Cerebellar nuclear complex (tissue), 1 donor: Measurements from ENCODE around the gene TRIM44.

Experiments used
- DNase-seq, 2 experiments: peaks; one replicate each; lab custom pipeline; 2025; lab: John Stamatoyannopoulos, UW

Gene TRIM44

DNA sequence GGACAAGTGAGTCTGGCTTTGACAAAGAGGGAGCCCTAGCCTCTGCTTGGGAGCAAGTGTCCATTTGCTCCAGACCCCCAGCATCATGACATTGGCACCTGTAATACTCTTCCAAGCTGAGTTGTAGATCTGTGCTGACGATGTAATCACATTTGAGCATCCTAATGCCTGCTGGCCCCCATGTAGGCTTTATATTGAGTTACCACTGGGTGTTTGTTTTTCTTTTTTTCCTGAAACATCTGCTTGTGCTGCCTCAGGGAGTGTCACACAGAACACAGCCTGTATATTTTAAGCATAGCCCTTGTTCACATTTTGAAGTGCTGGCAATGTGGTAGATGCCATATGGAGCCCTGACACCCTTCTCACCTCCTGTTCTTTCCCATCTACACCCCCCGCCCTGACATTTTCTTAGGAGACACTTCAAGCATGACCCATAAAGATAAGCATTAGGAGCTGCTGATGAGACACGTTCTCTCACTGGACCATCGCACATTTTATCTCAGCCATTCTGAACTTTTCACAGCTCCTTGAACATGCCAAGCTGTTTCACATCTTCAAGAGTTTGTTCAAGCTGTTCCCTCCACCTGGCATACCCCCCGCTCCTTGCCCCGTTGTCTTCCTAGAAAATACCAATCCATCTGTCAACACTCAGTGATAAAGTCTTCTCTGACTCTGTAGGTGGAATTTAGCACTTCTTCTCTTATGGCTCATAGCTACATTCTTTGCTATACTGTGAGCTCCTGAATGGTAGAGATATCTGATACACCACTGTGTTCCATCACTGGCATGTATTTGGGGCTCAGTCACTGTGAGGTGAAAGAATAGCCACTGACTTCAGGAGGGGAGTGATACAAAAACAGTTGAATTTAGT, 128.7 kb downstream of the TRIM44 start:
- DNase-seq, result no peak

DNA sequence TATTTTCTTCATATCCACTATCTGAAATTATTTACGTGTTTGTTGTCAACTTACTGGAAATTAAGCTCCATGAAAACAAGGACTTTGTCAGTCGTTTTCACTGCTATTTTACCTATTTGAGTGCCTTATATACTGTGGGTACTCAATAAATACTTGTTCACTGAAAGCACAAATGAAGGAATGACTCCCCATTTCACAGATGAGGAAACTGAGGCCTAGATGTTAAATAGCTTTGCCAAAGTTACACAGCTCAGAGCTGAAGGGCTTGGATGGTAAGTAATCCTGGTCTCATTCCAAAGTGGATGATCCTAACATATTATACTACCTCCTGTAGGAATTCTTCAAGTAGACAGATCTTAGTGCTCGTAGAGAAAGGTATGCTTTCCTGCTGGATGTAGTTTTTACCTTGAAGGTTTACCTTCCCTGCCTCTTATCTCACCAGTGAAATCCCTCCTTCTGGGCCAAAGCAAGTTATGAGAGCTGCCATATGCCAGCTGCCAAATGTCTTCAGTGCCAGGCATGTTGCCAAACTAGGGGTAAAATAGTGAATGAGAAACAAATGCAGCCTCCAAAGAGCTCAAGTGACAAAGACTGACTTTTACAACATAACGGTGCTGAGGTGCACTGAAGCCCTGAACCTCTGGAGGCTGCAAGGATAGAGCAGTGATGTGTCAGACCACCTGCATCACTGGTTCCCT, 129.7 kb downstream of the TRIM44 start:
- DNase-seq, result peak; percentile 17 to 46

DNA sequence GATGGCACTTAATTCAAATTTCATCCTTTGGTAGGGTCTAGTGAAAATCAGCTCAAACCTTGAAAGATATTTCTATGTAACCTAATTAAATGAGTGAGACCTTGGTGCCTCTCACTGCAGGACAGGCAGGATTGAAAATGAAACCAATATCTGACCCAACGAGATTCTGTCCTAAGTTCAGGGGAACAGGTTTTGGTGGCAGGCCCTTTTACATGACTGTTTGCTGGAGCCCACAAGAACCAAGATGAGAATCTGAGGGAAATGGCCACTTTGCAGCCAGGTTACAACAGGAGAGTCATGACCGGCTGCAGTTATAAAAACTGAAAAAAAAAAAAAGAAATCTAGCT, 130.2 kb downstream of the TRIM44 start:
- no peak for DNase-seq

DNA sequence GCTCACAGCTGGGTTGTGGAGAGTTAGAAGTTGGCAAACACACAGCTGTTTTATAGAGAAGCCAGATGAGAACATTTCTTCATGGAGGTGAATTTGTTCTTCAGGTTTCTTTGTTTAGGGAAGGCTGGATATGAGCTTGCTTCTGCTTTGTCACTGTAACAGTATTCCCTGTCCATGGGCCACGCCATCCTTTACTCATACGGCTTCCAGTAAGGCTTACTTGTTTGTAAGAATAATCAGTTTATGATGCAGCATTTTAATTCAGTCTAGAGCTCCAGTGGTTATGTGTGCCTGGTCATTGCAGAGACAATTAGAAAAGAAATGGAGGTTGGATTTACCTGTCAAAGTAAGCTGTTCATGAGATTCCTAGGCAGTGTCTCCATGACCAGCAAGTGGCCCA, 131.8 kb downstream of the TRIM44 start:
- no peak for DNase-seq

DNA sequence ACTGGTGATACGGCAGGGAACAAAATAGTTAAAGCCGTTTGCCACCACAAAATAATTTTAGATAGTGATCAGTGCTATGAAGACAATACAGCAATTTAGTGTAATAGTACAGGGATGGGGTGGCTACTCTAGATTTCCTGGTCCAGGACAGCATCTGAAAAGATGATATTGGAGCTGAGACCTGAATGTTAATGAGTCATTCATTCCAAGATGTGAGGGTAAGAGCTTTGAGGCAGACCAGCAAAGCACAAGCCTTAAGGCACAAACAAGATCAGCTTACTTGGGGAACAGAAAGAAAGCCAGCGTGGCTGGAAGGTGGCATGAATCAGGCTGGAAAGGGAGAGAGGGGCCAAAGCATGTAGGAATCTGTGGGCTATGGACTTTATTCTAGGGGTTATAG, 132.3 kb downstream of the TRIM44 start:
- no peak for DNase-seq

DNA sequence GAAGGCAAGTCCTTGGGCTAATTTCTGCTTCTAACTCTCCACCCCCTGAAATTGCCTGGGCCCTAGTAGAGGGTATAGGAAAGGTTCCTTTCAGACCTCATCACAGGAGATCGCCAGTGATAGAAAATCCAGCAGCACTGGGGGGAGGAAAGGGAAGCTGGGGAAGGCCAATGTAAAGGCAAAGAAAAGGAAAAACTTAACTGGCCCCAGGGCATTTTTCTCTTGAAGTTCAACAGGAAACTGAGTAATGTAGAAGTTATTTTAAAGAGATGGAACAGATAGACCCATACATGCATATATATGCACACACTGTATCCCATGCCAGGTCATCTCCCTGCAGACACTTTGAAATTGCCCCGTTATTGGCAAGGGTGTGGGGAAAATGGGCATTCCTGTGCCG, 134.0 kb downstream of the TRIM44 start:
- no peak for DNase-seq

DNA sequence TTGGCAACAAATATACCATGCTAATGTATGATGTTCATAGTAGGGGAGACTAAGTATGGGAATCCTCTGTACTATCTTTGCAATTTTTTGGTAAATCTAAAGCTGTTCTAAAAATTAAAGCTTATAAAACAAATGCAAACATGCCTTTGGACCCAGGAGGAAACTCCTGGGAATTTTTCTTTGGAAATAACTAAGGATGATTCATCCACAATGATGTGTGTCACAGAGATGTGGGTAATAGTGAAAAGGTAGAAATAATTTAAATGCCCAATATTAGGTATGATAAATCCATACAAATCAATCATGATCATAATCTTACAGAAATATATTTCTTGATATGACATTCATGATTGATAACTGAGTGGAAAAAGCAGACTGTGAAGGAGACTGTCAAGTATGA, 135.8 kb downstream of the TRIM44 start:
- DNase-seq, result no peak

DNA sequence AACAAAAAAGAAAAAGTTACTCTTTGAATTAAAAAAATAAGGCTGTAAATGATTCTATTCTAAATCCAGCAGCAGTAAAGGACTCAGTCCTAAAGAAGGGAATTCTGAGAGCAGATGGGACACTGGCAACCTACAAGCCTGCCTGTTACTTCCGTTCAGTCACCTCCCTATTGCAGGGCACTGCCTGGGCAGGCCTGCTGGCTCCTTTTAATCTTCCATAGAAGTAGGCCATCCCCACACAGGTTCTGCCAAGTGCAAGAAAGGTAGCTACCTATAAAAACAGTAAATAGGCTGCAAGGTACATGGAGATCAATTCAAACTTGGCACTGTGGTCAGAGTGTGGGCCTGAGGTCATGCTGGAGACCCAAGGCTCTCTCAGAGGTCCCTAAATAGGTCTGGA, 136.4 kb downstream of the TRIM44 start:
- peak; percentile 21 to 44 for DNase-seq

DNA sequence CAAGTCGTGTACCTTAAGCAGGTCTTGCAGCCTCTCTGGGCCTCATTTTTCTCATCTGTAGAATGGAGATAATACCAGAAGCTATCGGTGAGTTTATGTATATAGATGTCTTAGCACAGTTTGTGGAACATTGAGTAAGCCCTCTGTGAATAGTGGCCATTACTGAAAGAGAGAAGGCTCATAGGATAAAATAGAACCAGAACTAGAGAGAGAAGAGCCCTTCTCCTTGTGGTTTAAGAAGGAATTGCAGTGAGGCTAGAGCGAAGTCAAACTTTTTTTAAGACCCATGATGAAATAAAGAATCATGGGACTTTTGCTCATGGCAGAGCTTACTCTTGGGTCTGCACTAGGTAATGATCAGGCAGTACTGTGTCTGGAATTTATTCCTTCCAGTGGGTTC, 137.1 kb downstream of the TRIM44 start:
- DNase-seq, result no peak

DNA sequence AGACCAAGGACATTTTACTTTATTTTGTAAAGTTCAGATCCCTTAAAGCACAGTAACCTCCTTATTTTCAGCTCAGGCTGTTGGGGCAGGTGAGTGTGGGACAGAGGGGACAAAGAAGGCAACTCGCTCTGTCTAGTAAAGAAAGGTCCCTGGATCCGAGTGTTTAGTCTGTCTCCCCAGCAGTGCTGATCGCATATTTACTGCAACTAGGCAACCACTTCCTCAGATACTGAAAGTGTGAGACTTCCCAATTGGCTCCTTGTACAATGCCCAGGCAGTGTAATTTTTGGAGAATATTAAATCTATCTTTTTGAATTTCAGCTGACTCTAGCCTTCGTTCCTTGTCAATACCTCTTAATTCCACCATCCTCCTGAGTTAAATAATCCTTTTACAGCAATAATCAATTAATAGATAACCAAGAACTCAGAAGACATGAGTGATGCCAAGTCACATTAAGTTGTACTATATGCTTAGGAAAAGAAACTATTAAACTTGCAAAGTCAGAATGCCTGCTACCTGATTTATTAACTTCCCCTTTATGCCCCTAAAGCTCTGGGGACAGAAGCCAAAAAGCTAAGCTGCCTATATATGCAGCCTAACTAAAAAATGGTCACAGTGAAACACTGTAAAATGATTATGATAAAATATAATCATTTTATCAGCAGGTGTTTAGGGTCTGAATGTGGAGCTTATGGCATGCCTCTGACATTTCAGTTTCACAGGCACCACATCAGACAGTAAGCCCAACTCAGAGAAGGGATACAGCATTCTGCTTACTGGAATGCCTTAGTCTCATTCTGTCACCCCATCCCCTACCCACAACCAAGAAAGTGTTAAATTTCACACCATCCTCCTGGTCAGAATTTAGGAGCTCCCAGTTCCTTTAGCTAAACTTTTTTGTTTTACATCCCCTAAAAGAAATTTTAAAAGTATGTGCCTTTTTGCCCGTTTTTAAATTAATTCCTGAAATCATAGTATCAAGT, 138.7 kb downstream of the TRIM44 start:
- DNase-seq, result no peak

DNA sequence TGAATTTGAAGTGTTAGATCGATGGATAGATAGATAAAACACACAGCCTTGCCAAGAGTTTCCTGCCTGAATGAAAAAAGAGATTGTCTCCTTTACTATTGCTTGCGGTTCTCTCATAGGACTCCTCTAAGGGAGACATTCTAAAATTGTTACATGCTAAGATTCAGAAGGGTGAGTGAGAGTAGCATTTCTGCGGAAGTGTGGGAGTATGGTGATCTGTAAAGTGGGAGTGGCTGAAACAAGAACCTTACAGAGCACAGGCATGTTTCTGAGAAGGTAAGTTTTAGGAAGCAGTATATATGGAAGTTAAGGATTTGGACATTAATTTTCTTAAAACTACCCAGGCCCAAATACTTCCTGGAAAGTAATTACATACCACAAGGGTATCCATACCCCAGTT, 139.6 kb downstream of the TRIM44 start:
- no peak for DNase-seq

DNA sequence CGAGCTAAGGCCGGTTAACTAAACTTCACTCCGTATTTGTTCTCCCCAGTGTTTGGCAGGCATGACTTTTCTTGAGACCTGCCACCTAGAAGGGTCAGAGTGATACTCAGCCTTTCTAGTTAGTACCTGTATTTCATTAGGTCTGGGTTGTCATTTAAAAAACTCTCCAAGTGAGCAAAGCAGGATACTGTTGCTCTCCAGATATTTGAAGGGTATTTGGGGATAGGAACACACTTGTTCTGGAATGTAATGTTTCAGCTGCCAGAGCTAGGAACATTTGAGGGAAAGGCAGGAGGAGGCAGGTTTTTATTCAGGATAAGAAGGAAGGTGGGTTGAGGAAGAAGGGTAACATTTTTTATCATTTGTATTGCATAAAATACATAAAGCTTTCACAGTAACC, 140.1 kb downstream of the TRIM44 start:
- no peak for DNase-seq

DNA sequence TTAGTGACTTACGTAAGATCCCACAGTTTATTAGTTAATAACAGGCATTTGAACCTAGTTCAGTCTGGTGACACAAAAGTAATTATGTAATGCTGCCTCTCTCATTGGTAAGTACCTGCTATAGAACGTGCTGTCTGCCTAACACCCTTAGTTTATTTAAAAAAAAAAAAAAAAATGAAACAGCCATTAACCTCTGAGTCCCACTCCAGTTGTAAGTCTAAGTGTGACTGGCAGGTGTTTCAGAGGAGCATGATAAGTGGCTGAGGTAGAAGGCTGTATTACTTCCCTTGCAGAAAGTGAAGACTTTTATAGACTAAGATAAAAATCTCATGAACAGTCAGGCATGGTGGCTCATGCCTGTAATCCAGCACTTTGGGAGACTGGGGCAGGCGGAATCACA, 140.5 kb downstream of the TRIM44 start:
- no peak for DNase-seq

DNA sequence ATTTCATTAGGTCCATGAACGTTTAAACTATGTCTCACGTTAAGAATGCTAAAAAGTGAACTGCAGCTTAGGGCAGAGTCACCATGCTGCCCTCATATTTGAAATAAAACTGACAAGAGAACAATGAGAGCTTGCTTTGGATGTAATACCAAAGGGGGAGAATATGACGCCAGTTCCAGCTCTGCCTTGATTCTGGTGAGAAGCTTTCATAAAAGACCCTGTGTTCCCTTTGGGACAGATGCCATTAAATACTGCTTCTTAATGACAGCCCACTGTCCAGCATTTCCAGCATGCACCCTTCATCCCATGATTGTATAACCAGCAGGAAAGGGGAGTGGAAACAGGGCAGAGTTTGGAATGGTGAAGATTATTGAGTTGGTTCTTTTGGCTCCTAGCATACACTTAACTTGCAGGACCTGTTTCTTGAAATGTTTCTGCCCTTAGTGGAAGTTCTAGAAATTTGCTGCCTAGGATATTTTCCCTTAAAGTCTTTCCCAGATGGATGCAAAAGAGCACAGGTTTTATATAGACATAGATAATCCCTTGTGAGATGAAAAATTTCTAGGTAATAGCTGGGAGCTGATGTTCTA, 142.0 kb downstream of the TRIM44 start:
- no peak for DNase-seq

DNA sequence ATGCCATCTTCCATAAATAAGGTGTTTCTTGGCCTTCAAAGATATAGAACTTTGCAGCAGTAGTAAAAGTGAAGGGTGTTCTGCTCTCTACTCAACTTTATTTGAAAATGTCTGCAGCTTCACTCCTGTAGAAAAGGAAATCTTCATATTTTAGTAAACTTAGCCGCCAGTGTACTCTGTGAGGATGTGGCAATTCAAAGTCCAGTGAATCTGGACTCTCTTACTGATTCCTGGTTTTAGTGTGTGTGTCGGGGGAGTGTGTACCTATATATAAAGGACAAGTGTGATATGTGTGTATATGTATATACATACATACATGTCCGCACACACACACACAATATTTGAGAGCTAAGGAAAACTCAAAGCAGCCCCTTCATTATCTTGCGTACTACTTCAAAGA, 147.0 kb downstream of the TRIM44 start:
- DNase-seq, result no peak

DNA sequence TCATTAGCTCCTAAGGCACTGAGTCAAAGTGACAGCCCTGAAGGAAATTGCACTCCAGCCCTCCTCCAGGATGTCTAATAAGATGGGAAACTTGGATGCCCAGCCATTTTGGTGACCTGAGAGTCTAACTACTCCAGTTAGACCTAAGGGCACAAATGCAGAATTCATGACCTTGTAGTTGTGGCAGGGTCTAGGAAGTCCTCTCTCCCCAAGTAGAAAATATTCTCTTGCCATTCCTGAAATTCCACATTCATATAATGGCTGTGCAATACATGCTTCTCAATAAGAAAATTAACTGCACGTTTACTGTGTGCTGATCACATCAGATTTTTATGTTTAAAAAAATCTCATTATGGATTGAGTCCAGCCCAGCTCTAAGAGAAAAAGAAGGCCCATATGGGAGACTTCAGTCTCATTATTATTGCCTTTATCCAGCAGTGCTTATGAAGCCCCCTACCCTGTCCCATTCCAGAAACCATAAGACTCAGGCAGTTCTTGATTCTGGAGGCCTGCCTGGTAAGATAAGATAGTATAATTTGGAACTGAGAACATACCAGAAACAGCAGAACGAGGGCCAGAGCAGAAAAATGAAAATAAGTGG, 147.6 kb downstream of the TRIM44 start:
- no peak for DNase-seq

DNA sequence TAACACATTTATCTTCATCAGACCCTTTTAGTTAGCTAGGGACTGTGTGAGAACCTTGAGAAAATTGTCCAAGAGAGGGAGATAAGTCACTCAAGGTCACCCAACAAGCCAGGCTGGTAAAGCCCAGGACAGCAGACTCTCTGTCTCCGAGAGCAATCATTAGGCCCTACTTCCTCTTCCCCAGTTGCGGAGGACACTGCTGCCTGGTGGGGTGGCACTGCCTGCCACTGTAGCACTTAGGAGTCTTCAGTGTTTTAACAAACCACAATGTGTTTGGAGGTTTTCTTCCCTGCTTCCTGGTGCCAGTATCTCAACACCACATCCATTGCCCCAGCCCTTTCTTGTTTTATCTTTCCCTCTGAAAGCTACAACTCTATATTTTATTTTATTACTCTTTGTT, 149.2 kb downstream of the TRIM44 start:
- DNase-seq, result no peak

DNA sequence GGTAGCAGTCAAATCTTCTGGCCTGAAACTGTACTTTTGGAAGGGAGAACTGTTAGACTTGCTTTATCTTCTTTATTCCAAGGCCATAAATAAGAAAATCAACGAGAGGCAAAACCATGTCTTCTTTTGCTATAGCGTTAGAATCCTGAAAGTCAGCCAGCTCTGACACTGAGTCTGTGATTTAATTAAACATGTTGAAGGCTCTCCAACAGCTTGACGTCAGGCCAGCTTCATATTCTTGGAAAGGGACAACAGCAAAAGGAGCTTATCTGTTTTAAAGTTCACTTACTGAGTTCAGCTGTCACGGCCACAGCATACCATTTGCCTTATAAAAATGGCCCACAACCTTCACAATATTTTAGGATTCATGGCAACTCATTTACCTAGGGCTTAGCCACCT, 150.3 kb downstream of the TRIM44 start:
- DNase-seq, result no peak

DNA sequence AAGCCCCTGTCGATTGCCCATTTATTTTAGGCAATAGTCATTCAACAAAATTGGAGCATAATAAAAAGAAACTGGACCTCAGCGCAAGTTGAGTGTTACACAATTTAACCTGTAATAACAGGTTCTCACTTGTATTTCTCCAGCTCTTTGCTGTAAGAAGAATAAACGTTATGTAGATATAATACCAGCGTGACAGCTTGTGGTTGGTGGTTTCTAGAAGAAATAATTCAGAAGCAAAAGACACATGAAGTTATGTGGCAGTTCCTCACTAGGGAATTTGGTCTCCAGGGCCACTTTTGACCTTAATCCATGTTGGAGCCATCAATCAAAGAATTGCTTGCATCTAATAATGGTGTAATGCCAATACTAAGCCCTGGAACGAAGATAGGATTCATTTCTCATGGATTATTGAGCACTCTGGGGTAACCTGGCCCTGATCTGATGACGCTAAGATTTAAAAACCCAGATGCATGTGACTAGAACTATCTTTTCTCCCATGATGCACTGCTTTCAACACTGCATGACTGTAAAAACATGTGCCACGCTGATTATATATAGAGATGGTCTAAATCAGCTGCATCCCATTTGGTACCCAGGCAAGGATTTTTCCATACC, 151.6 kb downstream of the TRIM44 start:
- DNase-seq, result no peak

DNA sequence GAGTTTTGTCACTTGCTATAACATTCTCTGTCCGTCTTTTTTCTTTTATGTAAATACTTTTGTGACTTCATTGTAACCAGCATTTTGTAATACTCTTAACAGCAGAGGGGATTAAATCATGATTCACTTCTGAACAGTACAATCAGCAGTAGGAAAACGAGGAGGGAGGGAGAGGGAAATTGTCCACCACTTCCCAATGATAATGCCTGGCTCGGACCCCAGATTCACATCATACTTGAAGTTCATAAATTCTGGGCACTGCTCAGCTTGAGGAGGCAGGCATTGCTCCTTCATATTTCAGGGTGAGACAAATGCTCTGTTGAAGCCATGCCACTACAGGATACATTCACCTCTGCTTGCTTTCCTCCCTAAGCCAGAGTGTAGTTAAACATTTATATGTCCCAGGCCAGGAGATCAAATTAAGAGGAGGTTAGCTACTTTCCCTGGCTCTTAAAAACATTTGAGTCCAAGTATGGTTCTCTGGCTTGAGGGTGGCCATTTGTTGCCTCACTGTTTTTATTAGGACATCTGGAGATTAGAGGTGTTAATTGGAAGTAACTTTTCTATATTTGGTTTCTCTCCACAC, 152.2 kb downstream of the TRIM44 start:
- no peak for DNase-seq
